GF-D8 (cell line): ENCODE measurements around the gene B3GAT2.

Experiments
- DNase-seq: peaks from one replicate; lab custom pipeline; 2025; lab: John Stamatoyannopoulos, UW

Gene B3GAT2

DNA sequence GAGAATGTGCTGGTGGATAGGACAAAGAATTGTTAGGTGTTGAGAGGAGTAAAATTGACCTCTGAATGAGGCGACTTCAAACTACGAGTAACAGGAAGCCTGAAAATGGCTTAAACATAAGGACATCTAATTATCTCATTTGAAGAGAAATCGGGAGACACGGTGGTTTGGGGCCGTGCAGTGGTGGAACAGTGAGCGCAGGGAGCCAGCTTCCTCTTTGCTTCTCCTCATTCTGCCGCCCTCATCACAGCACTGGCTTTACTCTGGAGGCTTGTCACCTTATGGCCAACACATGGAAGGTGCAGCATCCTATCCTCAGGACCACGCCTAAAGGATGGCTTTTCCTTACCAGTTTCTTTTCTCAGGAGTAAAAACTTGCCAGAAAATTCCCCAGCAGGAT, 114.3 kb downstream of the B3GAT2 start:
- DNase-seq, result no peak

DNA sequence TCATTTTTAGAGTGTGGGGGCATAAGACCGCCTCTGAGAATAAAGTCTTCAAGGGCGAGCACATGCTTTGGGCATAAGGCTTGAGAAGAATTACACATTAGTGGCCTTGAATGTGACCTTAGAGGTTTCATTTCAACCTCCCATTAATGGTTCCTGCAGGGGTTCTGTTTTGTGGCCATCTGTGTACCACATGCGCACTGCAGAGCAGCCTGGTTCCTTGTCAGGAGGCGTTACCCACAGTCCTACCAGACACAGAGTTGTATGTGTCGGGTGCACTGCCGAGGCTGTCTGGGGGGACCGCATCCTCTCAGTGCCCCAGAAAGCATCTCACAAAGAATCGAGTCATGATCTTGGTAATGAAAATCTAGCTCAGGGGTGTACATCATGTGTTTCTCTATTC, 115.7 kb downstream of the B3GAT2 start:
- no peak for DNase-seq

DNA sequence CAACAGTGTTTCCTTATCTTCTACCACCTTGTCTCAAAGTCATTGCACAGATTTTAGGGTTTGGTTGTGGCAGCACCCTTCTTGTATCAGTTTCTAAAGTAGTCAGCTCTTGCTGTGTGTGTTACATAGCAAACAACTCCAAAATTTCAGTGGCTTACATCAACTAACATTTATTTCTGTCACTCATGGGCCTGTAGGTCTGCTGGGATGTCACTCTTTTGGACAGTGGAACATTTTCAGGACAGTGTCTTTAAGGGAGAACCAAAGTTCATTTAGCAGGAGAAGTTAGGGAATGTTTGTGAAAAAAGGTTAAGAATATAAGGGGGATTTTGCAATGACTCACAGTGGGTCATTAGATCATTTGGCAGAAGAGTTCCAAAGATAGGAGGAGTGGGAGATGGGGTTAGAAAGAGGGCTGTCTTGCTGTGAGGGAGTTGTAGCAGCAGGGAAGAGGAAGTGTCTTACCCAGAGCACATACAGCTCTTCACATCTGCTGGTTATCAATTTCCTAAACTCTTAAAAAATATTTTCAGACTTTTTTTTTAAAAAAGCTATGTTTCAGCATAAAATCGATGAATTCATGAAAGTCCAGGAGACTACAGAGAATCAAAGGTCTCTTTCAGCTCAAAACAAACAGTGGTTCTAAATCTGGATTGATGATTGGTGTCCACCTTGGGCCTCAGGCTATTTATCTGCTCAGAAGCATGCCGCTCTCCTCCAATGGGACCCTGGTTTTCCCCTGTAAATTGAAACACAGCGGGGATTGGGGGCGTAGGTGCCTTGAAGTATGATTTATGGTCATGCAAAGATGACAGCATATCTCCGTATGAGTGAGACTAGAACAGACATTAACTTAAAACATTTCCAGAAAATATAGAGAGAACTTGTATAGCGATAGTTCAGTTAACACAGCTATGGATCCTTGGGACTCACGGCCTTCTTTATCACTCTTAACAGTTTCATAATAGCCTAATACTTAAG, 117.3 kb downstream of the B3GAT2 start:
- DNase-seq, result no peak

DNA sequence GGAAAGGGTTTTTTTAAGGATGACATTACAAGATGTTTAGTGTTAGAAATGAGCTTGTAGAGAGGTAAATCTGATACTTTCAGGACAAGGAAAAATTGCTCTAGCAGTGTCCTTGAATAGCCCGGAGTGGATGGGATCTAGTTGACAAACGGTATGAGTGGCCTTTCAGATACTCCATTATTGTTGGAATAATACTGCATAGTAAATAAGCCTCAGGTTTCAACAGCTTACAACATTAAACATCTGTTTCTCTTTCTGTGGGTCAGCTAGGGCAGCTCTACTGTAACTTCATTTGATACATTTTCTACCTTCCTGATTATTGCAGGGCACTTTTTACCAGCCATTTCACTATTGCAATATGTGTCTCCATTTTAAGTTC, 118.0 kb downstream of the B3GAT2 start:
- no peak for DNase-seq

DNA sequence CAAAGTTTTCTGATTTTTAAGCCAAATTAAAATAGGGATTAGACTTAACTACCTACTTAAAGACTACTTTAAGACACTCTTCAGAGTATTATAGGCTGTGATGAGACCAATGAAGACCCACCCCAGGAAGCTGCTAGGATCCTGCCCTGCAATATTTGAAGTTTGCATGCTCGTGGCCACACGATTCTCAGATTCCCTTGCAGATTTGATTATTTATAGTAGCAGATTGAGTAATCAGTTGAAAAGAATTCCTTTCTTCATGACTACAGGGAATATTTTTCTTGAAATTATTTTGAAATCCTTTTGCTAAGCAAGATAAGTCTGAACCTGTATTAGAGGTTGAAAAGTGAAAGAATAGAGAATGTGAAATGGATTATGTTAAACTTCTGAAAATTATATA, 122.3 kb downstream of the B3GAT2 start:
- DNase-seq, result no peak

DNA sequence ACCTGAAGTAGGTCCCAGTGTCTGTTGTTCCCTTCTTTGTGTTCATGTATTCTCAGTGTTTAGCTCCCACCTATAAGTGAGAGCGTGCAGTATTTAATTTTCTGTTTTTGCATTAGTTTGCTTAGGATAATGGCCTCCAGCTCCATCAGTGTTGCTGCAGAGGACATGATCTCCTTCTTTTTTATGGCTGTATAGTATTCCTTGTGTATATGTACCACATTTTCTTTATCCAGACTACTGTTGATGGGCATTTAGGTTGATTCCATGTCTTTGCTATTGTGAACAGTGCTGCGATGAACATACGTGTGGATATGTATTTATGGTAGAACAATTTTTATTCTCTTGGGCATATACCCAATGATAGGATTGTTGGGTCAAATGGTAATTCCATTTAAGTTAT, 125.4 kb downstream of the B3GAT2 start:
- no peak for DNase-seq

DNA sequence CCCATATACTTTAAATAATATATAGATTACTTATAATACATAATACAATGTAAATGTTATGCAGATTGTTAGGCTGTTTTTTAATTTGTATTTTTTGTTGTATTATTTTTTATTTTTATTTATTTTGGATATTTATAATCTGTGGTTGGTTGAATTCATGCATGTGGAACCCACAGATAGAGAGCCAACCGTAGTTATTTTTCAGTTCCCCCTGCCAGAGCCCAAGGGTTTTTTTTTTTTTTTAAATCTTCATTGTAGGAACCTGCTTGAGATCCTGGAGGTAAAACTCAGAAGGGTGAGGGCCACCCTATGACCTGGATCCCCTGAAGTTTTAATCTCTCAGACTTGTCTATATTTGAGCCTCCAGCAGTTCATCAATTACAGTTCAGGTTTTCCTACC, 133.2 kb downstream of the B3GAT2 start:
- DNase-seq, result no peak

DNA sequence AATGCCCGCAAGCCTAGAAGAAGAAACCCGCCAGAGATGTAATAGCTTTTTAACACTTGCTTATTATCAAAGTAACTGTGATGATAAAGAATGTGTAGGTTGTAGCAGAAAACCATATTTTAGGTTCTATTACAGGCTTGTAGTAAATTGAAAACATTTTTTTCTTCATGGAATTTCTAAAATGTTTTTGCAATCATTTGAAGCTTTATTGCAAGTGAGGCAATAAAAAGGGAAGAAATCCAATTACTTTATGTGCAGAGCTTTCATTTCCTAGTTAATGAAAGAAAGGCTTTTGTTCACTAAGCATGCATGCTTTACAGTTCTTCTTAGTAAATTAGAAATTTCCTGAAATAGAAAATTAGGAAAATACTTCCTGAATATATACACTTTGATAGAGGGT, 135.1 kb downstream of the B3GAT2 start:
- DNase-seq, result no peak

DNA sequence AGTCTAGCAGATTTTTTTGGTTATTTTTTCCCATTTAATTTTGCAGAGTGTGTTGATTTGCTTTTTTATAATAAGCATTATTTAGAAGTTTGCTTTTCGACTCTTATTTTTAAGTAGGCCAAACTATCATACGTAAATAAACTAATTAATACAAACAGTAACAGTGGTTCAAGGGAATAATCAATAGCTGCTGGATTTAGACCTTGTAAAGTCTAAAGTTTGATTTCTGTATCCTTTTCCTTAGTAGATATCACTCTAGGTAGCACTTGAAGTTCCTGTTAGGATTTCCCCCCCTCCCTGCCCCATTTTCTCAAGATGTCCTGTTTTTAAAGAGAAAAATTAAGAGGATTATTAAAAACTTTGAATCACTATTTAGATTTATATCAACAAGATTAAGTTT, 136.1 kb downstream of the B3GAT2 start:
- no peak for DNase-seq

DNA sequence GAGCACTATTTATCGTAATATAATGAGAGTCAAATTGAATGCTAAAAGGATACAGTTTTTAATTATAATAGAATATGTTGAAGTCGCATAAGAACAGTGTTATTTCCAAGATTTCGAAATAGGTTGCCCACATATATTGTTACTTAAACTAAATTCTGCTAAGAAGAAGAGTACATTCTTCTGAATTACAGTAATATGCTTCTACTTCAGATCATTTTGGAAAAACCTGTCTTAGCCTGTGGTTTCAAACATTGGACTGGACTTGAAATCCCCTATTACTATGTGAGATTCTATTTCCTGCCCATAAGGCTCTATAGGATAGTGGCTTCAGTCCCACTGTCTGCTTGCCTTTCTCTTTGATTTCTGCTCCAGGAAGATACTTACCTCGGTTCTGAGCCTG, 137.2 kb downstream of the B3GAT2 start:
- no peak for DNase-seq

DNA sequence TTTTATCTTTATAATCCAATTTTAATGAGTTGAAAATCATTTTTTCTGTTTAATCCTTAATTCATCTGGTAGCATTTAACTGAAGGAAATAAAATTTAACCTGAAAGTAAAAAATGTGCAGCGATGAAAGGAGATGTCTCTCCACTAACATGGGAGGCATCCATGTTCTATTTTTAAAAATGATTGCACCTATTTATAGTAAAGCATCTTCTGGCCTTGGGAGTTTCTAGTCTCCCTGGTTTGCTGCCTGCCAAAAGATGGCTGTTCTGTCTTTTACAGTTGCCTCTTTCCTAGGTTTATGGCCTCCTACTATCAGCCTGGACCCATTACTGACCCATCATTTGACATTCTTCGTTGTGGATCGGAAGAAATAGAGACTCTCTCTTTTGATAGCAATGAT, 143.0 kb downstream of the B3GAT2 start:
- no peak for DNase-seq

DNA sequence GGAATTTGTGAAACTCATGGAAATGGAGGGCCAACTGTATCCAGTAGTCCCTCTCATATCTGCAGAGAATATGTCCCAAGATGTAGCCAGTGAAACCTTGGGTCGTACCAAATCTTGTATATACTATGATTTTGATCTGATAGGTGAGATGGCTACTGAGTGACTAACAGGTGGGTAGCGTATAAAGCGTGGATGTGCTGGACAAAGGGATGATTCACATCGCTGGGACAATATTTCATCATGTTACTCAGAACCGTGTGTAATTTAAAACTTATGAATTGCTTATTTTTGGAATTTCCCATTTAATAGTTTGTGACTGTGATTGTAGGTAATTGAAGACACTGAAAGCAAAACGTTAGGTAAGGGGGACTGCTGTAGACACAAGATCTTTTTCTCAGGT, 145.1 kb downstream of the B3GAT2 start:
- DNase-seq, result no peak
